ENCODE data around the gene RABGAP1L.

DNA sequence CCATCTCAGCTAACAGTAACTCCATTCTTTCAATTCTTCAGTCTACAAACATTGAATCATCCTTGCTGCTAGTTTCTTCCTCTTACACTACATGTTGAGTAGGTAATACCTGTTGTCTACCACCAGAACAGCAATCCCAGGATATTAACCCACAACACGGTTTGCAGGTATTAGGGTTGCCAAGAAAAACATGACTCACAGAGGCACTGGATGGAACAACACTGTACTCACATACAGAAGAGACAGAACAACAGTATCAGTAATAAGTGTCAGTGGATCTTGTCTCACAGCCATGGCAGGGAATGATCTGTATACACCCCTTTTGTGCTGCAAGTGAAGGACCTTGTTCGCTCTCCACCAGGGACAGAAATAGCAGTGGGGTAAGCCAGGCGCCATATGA lies 500.5 kb downstream of the RABGAP1L start:
- TF ChIP-seq CTCF (IDR thresholded peaks at IDR 0.05) (no peak), POLR2A (IDR thresholded peaks at IDR 0.05) (no peak)
